Thoracic aorta (tissue), 2 donors: ENCODE results near the gene ACTL8. TPM values are rescaled to one million over a fixed set of nuclear protein-coding genes. Genes with fewer than 3 reads are reported as not detected.
A peak's percentile ranks its signal among the peaks of the same experiment; 100 is the strongest.

Source experiments
- ATAC-seq: fragments of 150-250 bp; one replicate; pipeline ENCODE4 v1.8.0; 2017; ENCODE audit warnings: low read depth; ENCODE audit not compliant: insufficient number of reproducible peaks, low FRiP score
- DNase-seq: peaks from one replicate; pipeline ENCODE4 v3.0.0-alpha.2; 2020; ENCODE audit warnings: low spot score
- H3K27ac ChIP-seq, 2 donors: fragments of 200-600 bp; sonication (generic); 1 replicate in 1 of 2; 2 replicates in 1 of 2; pipeline ENCODE4 v1.5.1; 2016; ENCODE audit warnings: mild to moderate bottlenecking in 2 of 2, moderate library complexity in 2 of 2
- H3K27me3 ChIP-seq: fragments of 200-600 bp; sonication (generic); replicated peaks from 2 replicates; pipeline ENCODE4 v1.6.0; 2016; ENCODE audit warnings: mild to moderate bottlenecking; ENCODE audit not compliant: insufficient read depth
- H3K36me3 ChIP-seq: fragments of 200-600 bp; sonication (generic); one replicate; pipeline ENCODE4 v1.5.1; 2016
- H3K4me1 ChIP-seq, 2 donors: fragments of 200-600 bp; sonication (generic); 1 replicate in 1 of 2; 2 replicates in 1 of 2; pipeline versions ENCODE4 v1.5.1 to v1.6.0; 2016; ENCODE audit warnings: low read depth in 2 of 2, mild to moderate bottlenecking in 1 of 2; ENCODE audit not compliant: control insufficient read depth in 1 of 2
- H3K4me3 ChIP-seq: fragments of 200-600 bp; sonication (generic); 2 replicates; pipeline ENCODE4 v1.5.1; 2016; ENCODE audit warnings: mild to moderate bottlenecking
- H3K9me3 ChIP-seq: fragments of 200-600 bp; sonication (generic); 2 replicates; pipeline ENCODE4 v1.5.1; 2016
- total RNA-seq, 2 donors: library from RNA; depleted of rRNA; stranded (reverse); fragments of >200 nt; gene quantifications; one replicate each; pipeline versions ENCODE4 v1.1.0 to v1.2.3, GENCODE V29; 2016
- TF ChIP-seq, protein P1 (sequence below): fragments of 200-600 bp; sonication (generic); IDR thresholded peaks from one replicate; pipeline ENCODE4 v1.5.1; 2019; ENCODE audit warnings: antibody characterized with exemption

ACTL8 gene
- total RNA-seq, 2 donors from 2014 or later = not detected

DNA sequence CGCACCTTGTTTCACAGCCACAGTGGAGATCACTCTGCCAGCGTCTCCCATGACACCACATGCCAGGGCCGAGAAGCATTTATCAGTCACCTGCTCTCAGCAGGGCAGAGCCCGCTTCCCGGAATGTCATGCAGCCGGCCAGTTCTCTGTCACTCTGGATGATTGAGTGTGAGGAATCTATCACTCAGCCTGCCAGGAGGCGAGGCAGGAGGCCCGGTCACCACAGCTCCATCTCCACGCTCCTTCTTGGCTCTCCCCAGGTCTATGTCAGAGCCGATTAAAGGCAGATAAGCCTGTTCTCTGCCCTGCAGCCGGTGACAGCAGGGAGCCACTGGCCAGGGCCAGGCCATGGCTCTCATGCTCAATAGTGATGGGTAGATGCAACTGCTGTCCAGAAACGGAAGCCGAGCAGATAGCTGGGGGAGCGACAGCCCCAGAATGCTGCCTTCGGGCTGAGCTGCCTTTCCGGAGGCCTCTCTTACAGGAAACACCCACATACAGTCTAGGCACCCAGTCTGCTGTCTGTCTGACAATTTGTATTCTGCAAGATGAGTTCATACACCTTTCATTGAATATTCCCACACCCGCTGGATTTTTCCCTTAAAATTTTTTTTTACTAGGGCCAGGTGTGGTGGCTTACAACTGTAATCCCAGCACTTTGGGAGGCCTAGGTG lies 64.1 kb downstream of the ACTL8 start:
- H3K27me3 ChIP-seq = no peaks in the 10 kb centered on the region
- DNase-seq (no peak), ATAC-seq (no peak)

DNA sequence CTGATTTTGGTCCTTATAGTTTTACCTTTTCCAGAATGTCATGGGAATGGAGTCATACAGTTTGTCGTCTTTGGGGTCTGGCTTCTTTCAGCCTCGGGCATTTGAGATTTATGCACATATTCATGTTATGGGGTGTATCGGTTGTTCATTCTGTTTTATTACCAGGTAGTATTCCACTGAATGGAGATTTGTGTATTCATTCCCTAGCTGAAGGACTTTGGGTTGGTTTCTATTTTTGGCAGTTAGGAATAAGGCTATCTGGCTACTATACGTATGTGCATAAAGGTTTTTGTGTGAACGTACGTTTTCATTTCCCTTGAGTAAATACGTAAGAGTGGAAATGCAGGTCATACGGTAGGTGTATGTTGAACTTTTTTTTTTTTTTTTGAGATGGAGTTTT lies 65.1 kb downstream of the ACTL8 start:
- Histone ChIP-seq H3K4me1 (no peaks in the 10 kb centered on the region), H3K36me3 (no peaks in the 10 kb centered on the region), H3K27me3 (no peaks in the 10 kb centered on the region), H3K27ac (no peak overlapping the region), H3K9me3 (no peaks in the 10 kb centered on the region), H3K4me3 (no peak overlapping the region)
- TF ChIP-seq, protein P1, sequence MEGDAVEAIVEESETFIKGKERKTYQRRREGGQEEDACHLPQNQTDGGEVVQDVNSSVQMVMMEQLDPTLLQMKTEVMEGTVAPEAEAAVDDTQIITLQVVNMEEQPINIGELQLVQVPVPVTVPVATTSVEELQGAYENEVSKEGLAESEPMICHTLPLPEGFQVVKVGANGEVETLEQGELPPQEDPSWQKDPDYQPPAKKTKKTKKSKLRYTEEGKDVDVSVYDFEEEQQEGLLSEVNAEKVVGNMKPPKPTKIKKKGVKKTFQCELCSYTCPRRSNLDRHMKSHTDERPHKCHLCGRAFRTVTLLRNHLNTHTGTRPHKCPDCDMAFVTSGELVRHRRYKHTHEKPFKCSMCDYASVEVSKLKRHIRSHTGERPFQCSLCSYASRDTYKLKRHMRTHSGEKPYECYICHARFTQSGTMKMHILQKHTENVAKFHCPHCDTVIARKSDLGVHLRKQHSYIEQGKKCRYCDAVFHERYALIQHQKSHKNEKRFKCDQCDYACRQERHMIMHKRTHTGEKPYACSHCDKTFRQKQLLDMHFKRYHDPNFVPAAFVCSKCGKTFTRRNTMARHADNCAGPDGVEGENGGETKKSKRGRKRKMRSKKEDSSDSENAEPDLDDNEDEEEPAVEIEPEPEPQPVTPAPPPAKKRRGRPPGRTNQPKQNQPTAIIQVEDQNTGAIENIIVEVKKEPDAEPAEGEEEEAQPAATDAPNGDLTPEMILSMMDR = no peak
- DNase-seq (no peak), ATAC-seq (no peak)

More for the DNA sequence above, 64.1 kb downstream of the ACTL8 start:
- no peaks in the 10 kb centered on the region for H3K4me1 ChIP-seq
- TF ChIP-seq, protein P1 = no peak
- no peaks in the 10 kb centered on the region for H3K9me3 ChIP-seq
- H3K36me3 ChIP-seq = no peaks in the 10 kb centered on the region
- no peak overlapping the region for H3K27ac ChIP-seq
- H3K4me3 ChIP-seq = no peak overlapping the region

DNA sequence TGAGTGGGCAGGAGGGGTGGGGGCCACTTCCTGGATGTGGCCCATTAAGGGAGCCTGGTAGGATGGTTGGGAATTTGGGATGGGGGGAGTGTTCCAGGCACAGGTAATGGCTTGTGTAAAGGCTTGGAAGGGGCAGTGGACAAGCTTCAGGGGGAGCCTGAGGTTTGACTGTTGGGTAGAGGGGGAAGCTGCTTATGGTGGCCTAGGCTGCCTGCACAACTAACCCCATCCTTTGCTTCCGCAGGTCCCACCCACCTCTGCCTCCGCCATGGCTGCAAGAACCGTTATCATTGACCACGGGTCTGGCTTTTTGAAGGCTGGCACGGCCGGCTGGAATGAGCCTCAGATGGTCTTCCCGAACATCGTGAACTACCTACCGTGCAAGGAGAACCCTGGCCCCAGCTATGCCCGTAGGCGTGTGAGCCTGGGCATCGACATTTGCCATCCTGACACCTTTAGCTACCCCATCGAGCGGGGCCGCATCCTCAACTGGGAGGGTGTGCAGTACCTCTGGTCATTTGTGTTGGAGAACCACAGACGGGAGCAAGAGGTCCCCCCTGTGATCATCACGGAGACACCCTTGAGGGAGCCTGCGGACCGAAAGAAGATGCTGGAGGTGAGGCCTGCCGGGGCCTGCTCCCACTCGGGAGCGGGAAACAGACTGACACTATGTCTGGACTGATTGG lies 67.8 kb downstream of the ACTL8 start:
- ATAC-seq (no peak), DNase-seq (no peak)
- Histone ChIP-seq H3K27me3 (no peaks in the 10 kb centered on the region), H3K4me3 (no peak overlapping the region), H3K36me3 (no peaks in the 10 kb centered on the region), H3K27ac (no peak overlapping the region), H3K4me1 (no peaks in the 10 kb centered on the region), H3K9me3 (no peaks in the 10 kb centered on the region)
- TF ChIP-seq, protein P1 = no peak

DNA sequence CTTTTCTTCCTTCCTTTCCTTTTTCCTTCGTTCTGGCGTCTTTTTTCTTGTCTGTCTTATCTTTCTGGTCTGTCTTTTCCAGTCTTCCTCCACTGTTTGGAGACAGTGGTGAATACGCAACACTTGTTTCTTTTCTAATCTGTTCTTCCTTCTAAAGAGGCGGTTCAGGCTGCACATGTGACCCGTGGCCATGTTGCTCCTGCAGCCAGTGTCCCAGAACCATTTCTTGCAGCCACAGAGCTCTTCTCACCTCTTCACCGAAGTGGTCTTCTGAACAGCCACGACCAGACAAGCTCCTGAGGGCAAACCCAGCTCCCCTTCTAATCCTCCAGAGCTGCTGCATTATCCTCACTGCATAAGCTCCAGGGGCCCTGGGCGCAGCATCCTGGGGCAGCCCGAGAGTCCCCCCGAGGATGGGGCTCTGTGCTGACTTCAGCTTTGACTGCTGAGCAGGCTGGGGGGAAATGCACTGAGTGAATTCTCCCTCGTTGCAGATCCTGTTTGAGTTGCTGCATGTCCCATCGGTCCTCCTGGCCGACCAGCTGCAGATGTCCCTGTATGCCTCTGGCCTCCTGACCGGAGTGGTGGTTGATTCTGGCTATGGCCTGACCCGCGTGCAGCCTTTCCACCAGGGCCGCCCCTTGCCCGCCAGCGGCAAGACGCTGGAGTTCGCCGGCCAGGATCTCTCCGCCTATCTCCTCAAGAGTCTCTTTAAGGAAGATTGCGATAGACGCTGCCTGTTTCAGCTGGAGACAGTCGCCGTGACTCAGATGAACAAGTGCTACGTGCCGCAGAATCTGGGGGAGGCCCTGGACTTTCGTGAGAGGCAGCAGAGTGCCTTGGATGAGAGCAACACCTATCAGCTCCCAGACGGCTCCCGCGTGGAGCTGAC lies 70.4 kb downstream of the ACTL8 start:
- no peak overlapping the region for H3K4me3 ChIP-seq
- H3K4me1 ChIP-seq = no peaks in the 10 kb centered on the region
- H3K27me3 ChIP-seq = no peaks in the 10 kb centered on the region
- DNase-seq (no peak), ATAC-seq (no peak)
- TF ChIP-seq, protein P1 = no peak
- no peaks in the 10 kb centered on the region for H3K36me3 ChIP-seq
- H3K27ac ChIP-seq = no peak overlapping the region
- H3K9me3 ChIP-seq = no peaks in the 10 kb centered on the region

DNA sequence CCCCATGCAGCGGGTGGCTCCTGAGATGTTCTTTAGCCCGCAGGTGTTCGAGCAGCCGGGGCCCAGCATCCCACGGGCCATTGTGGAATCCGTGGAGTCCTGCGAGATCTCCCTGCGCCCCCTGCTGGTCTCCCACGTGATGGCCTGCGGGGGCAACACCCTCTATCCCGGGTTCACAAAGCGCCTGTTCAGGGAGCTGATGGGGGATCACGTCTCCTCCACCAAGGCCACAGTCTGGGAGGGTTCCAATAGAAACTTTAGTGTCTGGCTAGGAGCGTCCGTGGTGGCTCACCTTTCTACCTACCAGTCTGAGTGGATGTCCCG lies 71.0 kb downstream of the ACTL8 start:
- H3K4me3 ChIP-seq = no peak overlapping the region
- no peak for DNase-seq
- TF ChIP-seq, protein P1 = peak; percentile 53
- no peaks in the 10 kb centered on the region for H3K4me1 ChIP-seq
- H3K9me3 ChIP-seq = no peaks in the 10 kb centered on the region
- ATAC-seq = no peak
- H3K36me3 ChIP-seq = no peaks in the 10 kb centered on the region
- no peak overlapping the region for H3K27ac ChIP-seq
- H3K27me3 ChIP-seq = no peaks in the 10 kb centered on the region
